Astrocyte of the spinal cord (primary cell): ENCODE data around the gene IGSF22.

Experiments used
- DNase-seq: peaks from one replicate; pipeline ENCODE4 v3.0.0; 2011; ENCODE audit warnings: low read depth, low spot score
- H3K4me3 ChIP-seq: 2 replicates; pipeline ENCODE4 v1.5.1; 2011; ENCODE audit warnings: low read depth, mild to moderate bottlenecking, low read length, moderate library complexity
- CTCF ChIP-seq: IDR thresholded peaks from 2 replicates; pipeline ENCODE4 v1.5.1; 2012; ENCODE audit warnings: low read depth, mild to moderate bottlenecking, low read length, inconsistent platforms
- in situ Hi-C: cut with HindIII; loops from 2 replicates; pipeline ENCODE4 v1.10.0; 2017; ENCODE audit warnings: low sequenced_read_pairs

Gene IGSF22

GRCh38 chr11:18749681-18750319 lies 23.8 kb upstream of the IGSF22 start:
- in situ Hi-C loops = no loop called here
- DNase-seq = peak; percentile 65
- no peak overlapping the region for H3K4me3 ChIP-seq
- no peak for TF ChIP-seq CTCF

- in situ Hi-C loops = no loop called here
- no peak for TF ChIP-seq CTCF
- H3K4me3 ChIP-seq = no peak overlapping the region
- DNase-seq = peak; percentile 5
Measured at GRCh38 chr11:18748766-18749365, 22.9 kb upstream of the IGSF22 start.

- in situ Hi-C loops = no loop called here
- TF ChIP-seq CTCF = no peak
- H3K4me3 ChIP-seq = no peak overlapping the region
- no peak for DNase-seq
Measured at GRCh38 chr11:18745251-18745650, 19.3 kb upstream of the IGSF22 start.

GRCh38 chr11:18743900-18744514 lies 18.0 kb upstream of the IGSF22 start:
- DNase-seq = no peak
- TF ChIP-seq CTCF = no peak
- in situ Hi-C loops = no loop called here
- H3K4me3 ChIP-seq = no peak overlapping the region

- DNase-seq = no peak
- no peak for TF ChIP-seq CTCF
- H3K4me3 ChIP-seq = no peak overlapping the region
- in situ Hi-C loops = no loop called here
Measured at GRCh38 chr11:18743365-18743764, 17.4 kb upstream of the IGSF22 start.

- H3K4me3 ChIP-seq = no peak overlapping the region
- DNase-seq = no peak
- in situ Hi-C loops = no loop called here
- no peak for TF ChIP-seq CTCF
Measured at GRCh38 chr11:18741783-18742182, 15.8 kb upstream of the IGSF22 start.
